HG02588 (cell line): ENCODE results near the gene TM9SF3.

Experiments used
- ATAC-seq: cut with Tn5 transposase; IDR thresholded peaks from one replicate; pipeline ENCODE4 v1.9.1; 2021; ENCODE audit warnings: mild to moderate bottlenecking, moderate library complexity; ENCODE audit not compliant: unreplicated experiment

The TM9SF3 gene

DNA sequence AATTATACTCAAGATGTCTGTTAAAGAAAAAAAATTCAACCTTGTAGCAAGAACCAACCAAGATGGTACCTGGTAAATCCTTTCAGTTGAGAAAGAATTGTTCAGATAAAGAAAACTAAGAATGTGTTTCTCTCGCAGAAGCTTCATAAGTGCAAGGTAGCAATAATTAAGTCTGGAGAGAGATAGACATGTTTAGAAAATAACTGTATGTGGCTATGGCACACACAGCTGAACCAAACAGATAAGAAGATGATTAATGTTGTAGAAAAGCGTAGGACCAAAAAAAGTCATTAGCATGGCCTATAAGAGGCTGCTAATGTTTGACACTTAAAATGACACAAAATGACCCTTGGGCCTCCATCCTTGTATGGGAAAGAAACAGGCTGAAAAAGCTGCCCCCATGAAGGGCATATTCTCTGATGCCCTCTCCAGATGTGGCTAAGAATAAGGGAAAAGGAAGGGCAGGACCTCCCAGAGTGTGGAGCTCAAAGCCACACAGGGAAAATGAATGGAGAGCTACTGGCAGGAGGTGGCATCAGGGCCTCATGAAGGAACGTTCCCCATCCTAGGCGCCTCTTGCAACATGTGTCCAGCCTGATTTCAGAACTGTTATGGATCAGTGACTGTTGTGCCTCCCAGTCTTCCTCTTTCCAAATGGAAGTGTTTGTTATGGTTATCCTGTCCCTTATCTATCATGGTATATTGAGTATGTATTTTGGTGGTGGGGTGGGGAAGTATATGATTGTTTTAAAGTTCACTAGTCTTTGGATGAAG is 103.8 kb downstream of the TM9SF3 start:
- ATAC-seq = no peak

DNA sequence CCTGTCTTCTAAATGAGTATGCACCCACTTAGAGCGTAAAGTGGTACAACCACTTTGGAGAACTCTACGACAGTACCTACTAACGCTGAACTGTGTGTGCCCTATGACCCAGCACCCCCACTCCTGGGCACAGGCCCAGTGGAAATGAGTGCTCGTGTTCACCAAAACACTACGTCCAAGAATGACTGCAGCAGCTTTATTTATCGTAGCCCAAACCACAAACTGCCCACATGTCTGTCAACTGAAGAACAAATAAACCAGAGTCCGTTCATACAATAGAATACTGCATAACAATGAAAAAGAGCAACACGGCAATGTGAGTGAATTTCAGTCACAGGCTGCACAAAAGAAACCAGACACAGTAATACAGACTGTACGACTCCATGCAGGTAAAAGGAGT is 108.5 kb downstream of the TM9SF3 start:
- ATAC-seq = no peak

DNA sequence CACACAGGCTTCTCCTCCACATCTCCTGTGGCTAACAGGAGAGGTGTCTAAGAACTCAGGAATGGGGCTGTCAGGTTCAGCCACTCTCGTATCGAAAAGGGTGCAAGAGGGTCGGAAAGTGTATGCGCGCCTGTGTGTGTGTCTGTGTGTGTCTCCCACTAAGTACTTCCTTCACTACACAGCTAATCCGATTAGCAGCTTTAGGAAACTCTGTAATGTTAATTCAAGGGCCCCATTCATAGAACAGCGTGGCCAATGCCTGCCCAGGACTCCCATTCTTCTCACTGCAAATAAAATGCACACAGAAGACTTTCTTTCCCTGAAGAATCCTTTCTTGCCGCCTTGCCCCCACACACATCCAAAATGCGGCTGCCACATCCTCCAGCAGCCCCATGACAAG is 112.9 kb downstream of the TM9SF3 start:
- no peak for ATAC-seq

GRCh38 chr10:96470116-96470743 is 116.6 kb downstream of the TM9SF3 start:
- ATAC-seq = no peak

DNA sequence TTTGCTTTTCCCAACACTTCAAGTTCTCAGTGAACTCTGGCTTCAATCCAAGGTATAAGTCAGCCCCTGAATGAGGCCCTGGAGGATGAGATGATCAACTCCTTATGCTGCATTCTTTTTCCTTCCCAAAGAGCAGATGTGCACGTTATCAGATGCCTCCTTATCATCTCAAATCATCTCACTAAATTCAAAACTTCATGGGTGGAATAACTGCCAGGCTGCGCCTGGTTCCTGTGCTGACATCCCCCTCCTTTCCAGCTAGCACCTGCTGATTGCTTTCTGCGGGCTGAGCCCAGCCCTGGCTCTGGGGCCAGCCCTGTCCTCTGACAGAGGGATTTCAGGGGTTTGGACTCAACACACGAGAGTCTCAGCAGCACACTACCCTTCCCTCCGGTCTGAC is 118.0 kb downstream of the TM9SF3 start:
- no peak for ATAC-seq
